Glomerular endothelial cell (primary cell): ENCODE results near the gene DOCK7. TPM values are rescaled to one million over a fixed set of nuclear protein-coding genes. Genes with fewer than 3 reads are reported as not detected.
"Not testable (repeated sequence)": the region's sequence is repeated elsewhere in the genome, so short reads cannot be mapped to it uniquely, and the experiment has no call there.

ENCODE experiments used
- DNase-seq: peaks from one replicate; pipeline ENCODE4 v3.0.0-alpha.2; 2011; ENCODE audit warnings: low read depth, low spot score; ENCODE audit errors: extremely low read depth
- total RNA-seq: library from RNA; depleted of rRNA; stranded (reverse); fragments of >200 nt; gene quantifications from 2 replicates; pipeline ENCODE4 v1.2.3, GENCODE V29; 2015

The DOCK7 gene
- total RNA-seq, 1 donor from 2014 or later: 23.6 TPM

DNA sequence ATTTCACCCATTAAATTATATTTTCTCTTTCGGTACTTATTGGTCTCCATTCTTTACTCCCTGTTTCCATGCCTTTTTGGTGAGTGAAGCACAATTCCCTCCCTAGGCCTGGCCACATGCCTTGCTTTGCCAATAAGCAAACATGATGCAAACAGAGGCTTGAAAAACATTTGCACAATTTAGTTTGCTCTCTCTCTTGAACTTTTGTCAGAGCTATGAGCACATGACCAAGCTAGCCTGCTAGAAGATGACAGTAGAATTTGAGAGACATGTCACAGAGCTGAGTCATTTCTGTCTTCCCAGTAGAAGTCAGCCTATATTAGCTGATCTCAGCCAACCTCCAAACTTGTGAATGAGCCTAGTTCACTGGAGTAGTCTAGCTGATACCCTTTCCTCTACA, 66.3 kb downstream of the DOCK7 start:
- peak; percentile 14 for DNase-seq

GRCh38 chr1:62613890-62614289, 74.3 kb downstream of the DOCK7 start:
- DNase-seq: no peak

GRCh38 chr1:62613325-62613727, 74.9 kb downstream of the DOCK7 start:
- DNase-seq: no peak

DNA sequence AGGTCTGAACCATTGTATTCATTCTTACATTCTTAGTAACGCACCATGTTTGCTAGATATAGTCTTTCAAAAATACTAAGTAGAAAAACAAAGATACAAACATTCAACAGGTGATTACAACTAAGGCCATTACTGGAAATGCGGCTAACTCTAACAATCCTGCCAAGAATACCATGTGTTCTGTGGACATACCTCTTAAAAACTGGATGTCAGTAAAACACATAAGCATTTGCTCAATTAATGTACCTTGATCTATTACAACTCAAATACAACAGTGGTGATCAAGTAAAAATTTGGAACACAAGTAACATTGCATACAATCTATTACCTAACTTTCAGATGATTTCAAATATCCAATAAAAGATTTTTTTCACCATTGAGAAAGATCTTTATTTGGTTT, 75.4 kb downstream of the DOCK7 start:
- DNase-seq: no peak

DNA sequence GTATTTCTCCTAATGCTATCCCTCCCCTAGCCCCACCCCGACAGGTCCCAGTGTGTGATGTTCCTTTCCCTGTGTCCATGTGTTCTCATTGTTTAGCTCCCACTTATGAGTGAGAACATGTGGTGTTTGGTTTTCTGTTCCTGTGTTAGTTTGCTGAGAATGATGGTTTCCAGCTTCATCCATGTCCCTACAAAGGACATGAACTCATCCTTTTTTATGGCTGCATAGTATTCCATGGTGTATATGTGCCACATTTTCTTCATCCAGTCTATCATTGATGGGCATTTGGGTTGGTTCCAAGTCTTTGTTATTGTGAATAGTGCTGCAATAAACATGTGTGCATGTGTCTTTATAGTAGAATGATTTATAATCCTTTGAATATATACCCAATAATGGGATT, 77.6 kb downstream of the DOCK7 start:
- DNase-seq: not testable (repeated sequence)

GRCh38 chr1:62608905-62609304, 79.3 kb downstream of the DOCK7 start:
- no peak for DNase-seq

DNA sequence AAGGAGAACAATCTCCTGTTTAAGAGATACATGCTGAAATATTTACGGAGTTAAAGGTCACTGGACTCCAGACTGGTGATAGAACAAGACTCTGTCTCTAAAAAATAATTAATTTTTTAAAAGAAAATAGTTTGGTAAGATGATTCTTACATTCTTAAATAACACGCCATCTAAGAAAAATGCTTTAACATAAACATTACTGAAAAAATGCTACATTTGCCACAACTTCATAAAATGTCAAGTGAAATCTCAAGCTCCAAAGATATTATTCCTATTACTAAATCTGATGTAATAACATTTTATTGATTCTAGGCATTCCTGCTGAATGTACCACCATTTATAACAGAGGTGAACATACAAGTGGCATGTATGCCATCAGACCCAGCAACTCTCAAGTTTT, 86.7 kb downstream of the DOCK7 start:
- no peak for DNase-seq

- DNase-seq: no peak
Observed at GRCh38 chr1:62599044-62599443, 89.1 kb downstream of the DOCK7 start.

GRCh38 chr1:62597281-62597680, 90.9 kb downstream of the DOCK7 start, which contains the start of gene ANGPTL3:
Gene ANGPTL3 (plus strand): TSS chr1:62597520. CDS start chr1:62597567, 47 bp downstream.
- DNase-seq: no peak

GRCh38 chr1:62595647-62596046, 92.5 kb downstream of the DOCK7 start:
- no peak for DNase-seq

GRCh38 chr1:62593825-62594394, 94.3 kb downstream of the DOCK7 start:
- DNase-seq: no peak

DNA sequence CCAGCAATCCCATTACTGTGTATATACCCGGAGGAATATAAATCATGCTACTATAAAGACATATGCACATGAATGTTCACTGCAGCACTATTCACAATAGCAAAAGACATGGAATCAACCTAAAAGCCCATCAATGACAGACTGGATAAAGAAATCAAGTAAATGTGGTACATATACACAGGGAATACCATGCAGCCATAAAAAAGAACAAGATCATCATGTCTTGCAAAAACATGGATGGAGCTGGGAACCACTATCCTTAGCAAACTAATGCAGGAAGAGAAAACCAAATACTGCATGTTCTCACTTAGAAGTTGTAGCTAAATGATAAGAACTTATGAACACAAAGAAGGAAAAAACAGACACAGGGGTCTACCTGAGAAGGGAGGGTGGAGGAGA, 97.2 kb downstream of the DOCK7 start:
- DNase-seq: no peak

DNA sequence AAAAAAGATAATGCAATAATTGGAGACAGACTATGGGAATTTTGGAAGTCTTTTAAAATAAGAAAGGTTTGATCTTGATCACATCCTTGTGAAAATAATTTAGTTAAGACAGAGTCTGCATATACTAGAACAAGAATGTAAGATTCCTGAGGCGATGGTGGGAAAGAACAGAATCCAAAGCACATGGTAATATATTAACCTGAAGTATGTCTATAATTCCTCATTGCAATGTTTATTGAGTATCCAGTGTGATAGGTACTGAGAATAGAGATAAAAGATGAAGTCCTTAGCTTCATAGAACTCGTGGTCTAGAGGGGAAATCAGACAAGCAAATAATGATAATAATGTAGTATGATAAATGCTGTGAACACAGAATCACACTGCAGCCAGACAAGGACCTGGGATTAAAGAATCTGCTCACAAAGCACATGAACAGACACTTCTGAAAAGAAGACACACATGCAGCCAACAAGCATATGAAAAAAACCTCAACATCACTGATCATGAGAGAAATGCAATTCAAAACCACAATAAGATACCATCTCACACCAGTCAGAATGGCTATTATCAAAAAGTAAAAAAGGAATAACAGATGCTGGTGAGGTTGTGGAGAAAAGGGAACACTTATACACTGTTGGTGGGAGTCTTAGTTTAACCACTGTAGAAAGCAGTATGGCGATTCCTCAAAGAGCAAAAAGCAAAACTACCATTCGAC, 97.8 kb downstream of the DOCK7 start:
- no peak for DNase-seq

- DNase-seq: no peak
Observed at GRCh38 chr1:62589321-62589720, 98.9 kb downstream of the DOCK7 start.

- DNase-seq: no peak
Observed at GRCh38 chr1:62588000-62588399, 100.2 kb downstream of the DOCK7 start.

GRCh38 chr1:62585469-62586155, 102.6 kb downstream of the DOCK7 start:
- no peak for DNase-seq

GRCh38 chr1:62573675-62574074, 114.5 kb downstream of the DOCK7 start:
- DNase-seq: no peak

- no peak for DNase-seq
Observed at GRCh38 chr1:62572476-62572875, 115.7 kb downstream of the DOCK7 start.

- DNase-seq: not testable (repeated sequence)
Observed at GRCh38 chr1:62571517-62571916, 116.7 kb downstream of the DOCK7 start.

DNA sequence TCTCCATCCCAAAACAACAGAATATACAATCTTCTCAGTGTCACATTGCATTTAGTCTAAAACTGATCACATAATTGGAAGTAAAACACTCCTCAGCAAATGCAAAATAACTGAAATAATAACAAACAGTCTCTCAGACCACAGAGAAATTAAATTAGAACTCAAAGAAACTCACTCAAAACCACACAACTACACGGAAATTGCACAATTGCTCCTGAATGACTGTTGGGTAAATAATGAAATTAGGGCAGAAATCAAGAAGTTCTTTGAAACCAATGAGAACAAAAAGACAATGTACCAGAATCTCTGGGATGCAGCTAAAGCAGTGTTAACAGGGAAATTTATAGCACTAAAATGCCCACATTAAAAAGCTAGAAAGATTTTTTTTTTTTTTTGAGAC, 120.3 kb downstream of the DOCK7 start:
- not testable (repeated sequence) for DNase-seq

DNA sequence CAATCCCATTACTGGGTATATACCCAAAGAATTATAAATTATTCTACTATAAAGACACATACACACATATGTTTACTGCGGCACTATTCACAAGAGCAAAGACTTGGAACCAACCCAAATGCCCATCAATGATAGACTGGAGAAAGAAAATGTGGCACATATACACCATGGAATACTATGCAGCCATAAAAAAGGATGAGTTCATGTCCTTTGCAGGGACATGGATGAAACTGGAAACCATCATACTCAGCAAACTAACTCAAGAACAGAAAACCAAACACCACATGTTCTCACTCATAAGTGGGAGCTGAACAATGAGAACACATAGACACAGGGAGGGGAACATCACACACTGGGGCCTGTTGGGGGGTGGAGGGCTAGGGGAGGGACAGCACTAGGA, 121.0 kb downstream of the DOCK7 start:
- DNase-seq: not testable (repeated sequence)

DNA sequence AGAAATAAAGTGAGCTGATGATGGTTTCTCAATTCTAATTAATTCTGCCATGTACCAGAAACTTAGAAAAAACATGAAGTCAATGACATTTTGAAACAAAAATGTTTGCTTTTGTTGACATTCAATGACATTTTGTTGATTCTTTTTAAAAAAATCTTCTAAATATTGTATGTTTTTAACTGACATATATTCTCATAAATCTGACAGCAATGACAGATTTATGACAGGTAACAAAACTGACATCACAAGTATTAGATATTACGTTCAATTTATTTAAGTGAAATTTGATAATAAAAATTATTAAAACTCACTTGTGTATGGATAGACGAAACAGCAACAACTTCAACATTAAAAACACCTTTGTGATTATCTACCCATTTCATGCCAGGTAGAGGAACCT, 126.9 kb downstream of the DOCK7 start:
- DNase-seq: no peak
